Prostate gland (tissue), 2 donors: ENCODE results near the gene GNB5.

Experiments used
- POLR2A ChIP-seq: fragments of 450-650 bp; IDR thresholded peaks from one replicate; pipeline ENCODE4 v1.6.1; 2016; ENCODE audit warnings: antibody characterized with exemption, mild to moderate bottlenecking
- TF ChIP-seq, protein P1 (sequence below), 4 experiments: fragments of 200-600 bp in 2 of 4; fragments of 450-650 bp in 2 of 4; sonication (generic) in 2 of 4; IDR thresholded peaks; 1 replicate in 3 of 4; 2 replicates in 1 of 4; pipeline ENCODE4 v1.5.1; 2016 to 2019; ENCODE audit warnings: antibody characterized with exemption in 4 of 4, mild to moderate bottlenecking in 2 of 4, moderate library complexity in 2 of 4

DNA sequence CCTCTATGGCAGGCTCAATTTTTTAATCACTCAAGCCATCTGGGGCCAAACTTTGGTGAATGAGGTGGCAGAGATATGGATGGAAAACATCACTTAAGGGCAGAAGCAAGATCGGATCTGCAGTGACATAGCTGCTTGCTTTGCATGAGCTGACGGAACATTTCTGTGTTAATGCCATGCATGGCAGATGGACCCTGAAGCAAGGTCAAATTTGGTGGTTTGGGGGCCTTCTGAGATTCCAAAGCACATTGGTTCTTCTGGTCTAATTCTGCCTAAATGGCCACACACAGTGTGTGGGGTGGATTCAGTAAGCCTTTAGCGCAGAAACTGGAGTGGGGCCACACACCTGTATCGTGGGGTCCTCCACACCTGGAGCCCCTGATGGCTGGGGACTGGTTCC is 40.3 kb downstream of the GNB5 start:
- TF ChIP-seq, protein P1, sequence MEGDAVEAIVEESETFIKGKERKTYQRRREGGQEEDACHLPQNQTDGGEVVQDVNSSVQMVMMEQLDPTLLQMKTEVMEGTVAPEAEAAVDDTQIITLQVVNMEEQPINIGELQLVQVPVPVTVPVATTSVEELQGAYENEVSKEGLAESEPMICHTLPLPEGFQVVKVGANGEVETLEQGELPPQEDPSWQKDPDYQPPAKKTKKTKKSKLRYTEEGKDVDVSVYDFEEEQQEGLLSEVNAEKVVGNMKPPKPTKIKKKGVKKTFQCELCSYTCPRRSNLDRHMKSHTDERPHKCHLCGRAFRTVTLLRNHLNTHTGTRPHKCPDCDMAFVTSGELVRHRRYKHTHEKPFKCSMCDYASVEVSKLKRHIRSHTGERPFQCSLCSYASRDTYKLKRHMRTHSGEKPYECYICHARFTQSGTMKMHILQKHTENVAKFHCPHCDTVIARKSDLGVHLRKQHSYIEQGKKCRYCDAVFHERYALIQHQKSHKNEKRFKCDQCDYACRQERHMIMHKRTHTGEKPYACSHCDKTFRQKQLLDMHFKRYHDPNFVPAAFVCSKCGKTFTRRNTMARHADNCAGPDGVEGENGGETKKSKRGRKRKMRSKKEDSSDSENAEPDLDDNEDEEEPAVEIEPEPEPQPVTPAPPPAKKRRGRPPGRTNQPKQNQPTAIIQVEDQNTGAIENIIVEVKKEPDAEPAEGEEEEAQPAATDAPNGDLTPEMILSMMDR (IDR thresholded peaks at IDR 0.05) = no peak
- no peak for TF ChIP-seq POLR2A
